HEK293 (cell line): ENCODE results near the gene ITSN1.
A peak's percentile ranks its signal among the peaks of the same experiment; 100 is the strongest.

Experiments used
- CTCF ChIA-PET: fragments of 350-600 bp; formaldehyde crosslinking; extraction: SDS; loops from one replicate; lab custom pipeline; 2021; ENCODE audit warnings: antibody characterized with exemption; lab: Yijun Ruan, JAX
- POLR2A ChIA-PET: fragments of 300-600 bp; formaldehyde crosslinking; extraction: SDS; loops from one replicate; lab custom pipeline; 2020; ENCODE audit warnings: antibody characterized with exemption, inconsistent platforms; lab: Yijun Ruan, JAX
- H3K27ac ChIP-seq: fragments of 200-500 bp; sonication (Bioruptor generic); 2 replicates; pipeline ENCODE4 v1.5.1; 2014; ENCODE audit warnings: low read depth, low read length, control low read depth, inconsistent platforms; ENCODE audit errors: extremely low read depth
- H3K36me3 ChIP-seq, 2 experiments: fragments of 200-500 bp in 1 of 2; sonication (Bioruptor generic) in 1 of 2; 1 replicate in 1 of 2; 2 replicates in 1 of 2; pipeline ENCODE4 v1.5.1; 2014 to 2017; ENCODE audit warnings: inconsistent platforms in 2 of 2, low read length in 2 of 2; ENCODE audit not compliant: control insufficient read depth in 2 of 2, insufficient read depth in 1 of 2
- H3K4me1 ChIP-seq: fragments of 200-500 bp; sonication (Bioruptor generic); 2 replicates; pipeline ENCODE4 v1.5.1; 2014; ENCODE audit warnings: mild to moderate bottlenecking, low read length, inconsistent platforms; ENCODE audit not compliant: control insufficient read depth, insufficient read depth
- H3K4me3 ChIP-seq: 2 replicates; pipeline ENCODE4 v1.5.1; 2011; ENCODE audit warnings: low read depth, mild to moderate bottlenecking, control low read depth, low read length, moderate library complexity
- H3K9me3 ChIP-seq: fragments of 200-500 bp; sonication (Bioruptor generic); 2 replicates; pipeline ENCODE4 v1.5.1; 2014; ENCODE audit warnings: low read depth, low read length, inconsistent platforms; ENCODE audit not compliant: control insufficient read depth, insufficient read depth
- GFI1B ChIP-seq: fragments of 450-650 bp; formaldehyde crosslinking; IDR thresholded peaks from 2 replicates; pipeline ENCODE4 v1.5.1; 2016; ENCODE audit warnings: missing biosample characterization, missing genetic modification characterization
- GLI4 ChIP-seq: fragments of 450-650 bp; formaldehyde crosslinking; IDR thresholded peaks from 2 replicates; pipeline ENCODE4 v1.5.1; 2016; ENCODE audit warnings: missing biosample characterization, missing genetic modification characterization
- KLF7 ChIP-seq: fragments of 450-650 bp; formaldehyde crosslinking; IDR thresholded peaks from 2 replicates; pipeline ENCODE4 v1.5.1; 2016; ENCODE audit warnings: missing biosample characterization, missing genetic modification characterization, borderline replicate concordance
- MZF1 ChIP-seq: fragments of 450-650 bp; formaldehyde crosslinking; IDR thresholded peaks from 2 replicates; pipeline ENCODE4 v1.5.1; 2017; ENCODE audit warnings: missing biosample characterization, missing genetic modification characterization, borderline replicate concordance
- OVOL3 ChIP-seq: fragments of 450-650 bp; formaldehyde crosslinking; IDR thresholded peaks from 2 replicates; pipeline ENCODE4 v1.5.1; 2016; ENCODE audit warnings: missing biosample characterization, missing genetic modification characterization
- SCRT1 ChIP-seq: fragments of 450-650 bp; formaldehyde crosslinking; IDR thresholded peaks from 2 replicates; pipeline ENCODE4 v1.5.1; 2016; ENCODE audit warnings: missing biosample characterization, missing genetic modification characterization, borderline replicate concordance
- YY1 ChIP-seq: fragments of 450-650 bp; formaldehyde crosslinking; IDR thresholded peaks from 2 replicates; pipeline ENCODE4 v1.5.1; 2018; ENCODE audit warnings: missing biosample characterization, missing genetic modification characterization
- ZBTB20 ChIP-seq: fragments of 450-650 bp; formaldehyde crosslinking; IDR thresholded peaks from 2 replicates; pipeline ENCODE4 v1.5.1; 2016; ENCODE audit warnings: missing biosample characterization, missing genetic modification characterization
- ZBTB44 ChIP-seq: fragments of 450-650 bp; IDR thresholded peaks from 2 replicates; pipeline ENCODE4 v1.5.1; 2018; ENCODE audit warnings: missing biosample characterization, mild to moderate bottlenecking, missing genetic modification characterization
- ZBTB7A ChIP-seq: fragments of 450-650 bp; formaldehyde crosslinking; IDR thresholded peaks from 2 replicates; pipeline ENCODE4 v1.5.1; 2016; ENCODE audit warnings: low read depth, missing biosample characterization, missing genetic modification characterization
- ZNF121 ChIP-seq: fragments of 450-650 bp; formaldehyde crosslinking; IDR thresholded peaks from 2 replicates; pipeline ENCODE4 v1.5.1; 2016; ENCODE audit warnings: missing biosample characterization, missing genetic modification characterization
- ZNF23 ChIP-seq: fragments of 450-650 bp; formaldehyde crosslinking; IDR thresholded peaks from 2 replicates; pipeline ENCODE4 v1.5.1; 2016; ENCODE audit warnings: missing biosample characterization, missing genetic modification characterization, borderline replicate concordance
- ZNF366 ChIP-seq: fragments of 450-650 bp; formaldehyde crosslinking; conservative IDR thresholded peaks from 2 replicates; pipeline ENCODE4 v1.5.1; 2016; ENCODE audit warnings: missing biosample characterization, missing genetic modification characterization
- ZNF521 ChIP-seq: fragments of 450-650 bp; formaldehyde crosslinking; IDR thresholded peaks from 2 replicates; pipeline ENCODE4 v1.5.1; 2017; ENCODE audit warnings: missing biosample characterization, mild to moderate bottlenecking, missing genetic modification characterization
- ZNF560 ChIP-seq: fragments of 450-650 bp; formaldehyde crosslinking; IDR thresholded peaks from 2 replicates; pipeline ENCODE4 v1.5.1; 2017; ENCODE audit warnings: missing biosample characterization, missing genetic modification characterization, borderline replicate concordance
- ZNF571 ChIP-seq: fragments of 450-650 bp; formaldehyde crosslinking; IDR thresholded peaks from 2 replicates; pipeline ENCODE4 v1.5.0; 2017; ENCODE audit warnings: missing biosample characterization, missing genetic modification characterization
- ZNF580 ChIP-seq: fragments of 450-650 bp; formaldehyde crosslinking; IDR thresholded peaks from 2 replicates; pipeline ENCODE4 v1.5.1; 2016; ENCODE audit warnings: missing biosample characterization, missing genetic modification characterization
- ZNF596 ChIP-seq: fragments of 450-650 bp; IDR thresholded peaks from 2 replicates; pipeline ENCODE4 v1.5.0; 2018; ENCODE audit warnings: missing biosample characterization, mild to moderate bottlenecking, missing genetic modification characterization, moderate library complexity
- ZNF600 ChIP-seq: fragments of 450-650 bp; formaldehyde crosslinking; IDR thresholded peaks from 2 replicates; pipeline ENCODE4 v1.5.1; 2016; ENCODE audit warnings: missing biosample characterization, missing genetic modification characterization
- ZNF610 ChIP-seq: fragments of 450-650 bp; formaldehyde crosslinking; IDR thresholded peaks from 2 replicates; pipeline ENCODE4 v1.5.1; 2016; ENCODE audit warnings: missing biosample characterization, missing genetic modification characterization, borderline replicate concordance
- ZNF623 ChIP-seq: fragments of 450-650 bp; formaldehyde crosslinking; IDR thresholded peaks from 2 replicates; pipeline ENCODE4 v1.5.1; 2016; ENCODE audit warnings: missing biosample characterization, missing genetic modification characterization
- ZNF707 ChIP-seq: fragments of 450-650 bp; formaldehyde crosslinking; IDR thresholded peaks from 2 replicates; pipeline ENCODE4 v1.5.1; 2016; ENCODE audit warnings: missing biosample characterization, missing genetic modification characterization
- ZNF768 ChIP-seq: fragments of 450-650 bp; formaldehyde crosslinking; IDR thresholded peaks from 2 replicates; pipeline ENCODE4 v1.5.1; 2018; ENCODE audit warnings: missing biosample characterization, mild to moderate bottlenecking, missing genetic modification characterization
- ZNF843 ChIP-seq: fragments of 450-650 bp; formaldehyde crosslinking; IDR thresholded peaks from 2 replicates; pipeline ENCODE4 v1.5.1; 2016; ENCODE audit warnings: missing biosample characterization, missing genetic modification characterization
- ZSCAN30 ChIP-seq: fragments of 450-650 bp; IDR thresholded peaks from 2 replicates; pipeline ENCODE4 v1.5.1; 2018; ENCODE audit warnings: missing biosample characterization, mild to moderate bottlenecking, missing genetic modification characterization, moderate library complexity
- ZSCAN4 ChIP-seq: fragments of 450-650 bp; formaldehyde crosslinking; IDR thresholded peaks from 2 replicates; pipeline ENCODE4 v1.5.1; 2017; ENCODE audit warnings: missing biosample characterization, missing genetic modification characterization
- TF ChIP-seq, protein P1 (sequence below): fragments of 450-650 bp; IDR thresholded peaks from 2 replicates; pipeline ENCODE4 v1.5.1; 2018; ENCODE audit warnings: missing biosample characterization, missing genetic modification characterization
- TF ChIP-seq, protein P2 (sequence below): fragments of 450-650 bp; formaldehyde crosslinking; IDR thresholded peaks from 2 replicates; pipeline ENCODE4 v1.5.1; 2016; ENCODE audit warnings: missing biosample characterization, missing genetic modification characterization, low read depth
- TF ChIP-seq, protein P3 (sequence below): fragments of 450-650 bp; formaldehyde crosslinking; optimal IDR thresholded peaks from 2 replicates; pipeline ENCODE3; 2016; ENCODE audit warnings: missing biosample characterization, mild to moderate bottlenecking, missing genetic modification characterization
- TF ChIP-seq, protein P4 (sequence below): fragments of 450-650 bp; formaldehyde crosslinking; IDR thresholded peaks from 2 replicates; pipeline ENCODE4 v1.5.1; 2016; ENCODE audit warnings: missing biosample characterization, missing genetic modification characterization

Gene ITSN1

GRCh38 chr21:33894736-33895288, 252.5 kb downstream of the ITSN1 start:
- no peaks in the 10 kb centered on the region for H3K36me3 ChIP-seq
- no peak overlapping the region for H3K4me3 ChIP-seq
- CTCF ChIA-PET, result interaction anchor here (0.5 to 2.1 kb wide), 23 partner anchors 9 to 696 kb away, joined by 3 to 16 read pairs (median 4); no protein-coding TSS in a partner anchor
- POLR2A ChIA-PET, result interaction anchor here (0.6 to 1.0 kb wide), 3 partner anchors 250 to 351 kb away, joined by 3 to 7 read pairs (median 4); no protein-coding TSS in a partner anchor
- peaks cover 6% of the 10 kb centered on the region; the same call in 1 of the 2 replicates for H3K4me1 ChIP-seq
- H3K9me3 ChIP-seq, result no peaks in the 10 kb centered on the region
- H3K27ac ChIP-seq, result no peak overlapping the region
- TF ChIP-seq ZBTB44 (no peak), ZBTB20 (tag by site-specific recombination) (no peak), GFI1B (tag by site-specific recombination) (no peak), ZNF768 (tag by site-specific recombination) (no peak), ZBTB7A (tag by site-specific recombination) (no peak), ZNF560 (no peak), ZNF600 (tag by site-specific recombination) (peak; percentile 77), ZNF121 (tag by site-specific recombination) (no peak), SCRT1 (no peak), ZNF596 (tag by site-specific recombination) (no peak), OVOL3 (tag by site-specific recombination) (no peak), ZNF707 (tag by site-specific recombination) (no peak), ZNF580 (tag by site-specific recombination) (no peak), ZNF843 (tag by site-specific recombination) (no peak), MZF1 (tag by site-specific recombination) (no peak), GLI4 (tag by site-specific recombination) (no peak), ZSCAN30 (no peak), ZNF521 (no peak), KLF7 (tag by site-specific recombination) (no peak), ZNF571 (tag by site-specific recombination) (no peak), ZNF610 (tag by site-specific recombination) (no peak), YY1 (tag by site-specific recombination) (no peak), ZNF23 (tag by site-specific recombination) (no peak), ZSCAN4 (tag by site-specific recombination) (no peak), ZNF623 (tag by site-specific recombination) (no peak), ZNF366 (tag by site-specific recombination) (peak; percentile 44; the same call in 1 of the 2 replicates)
- TF ChIP-seq, protein P1, sequence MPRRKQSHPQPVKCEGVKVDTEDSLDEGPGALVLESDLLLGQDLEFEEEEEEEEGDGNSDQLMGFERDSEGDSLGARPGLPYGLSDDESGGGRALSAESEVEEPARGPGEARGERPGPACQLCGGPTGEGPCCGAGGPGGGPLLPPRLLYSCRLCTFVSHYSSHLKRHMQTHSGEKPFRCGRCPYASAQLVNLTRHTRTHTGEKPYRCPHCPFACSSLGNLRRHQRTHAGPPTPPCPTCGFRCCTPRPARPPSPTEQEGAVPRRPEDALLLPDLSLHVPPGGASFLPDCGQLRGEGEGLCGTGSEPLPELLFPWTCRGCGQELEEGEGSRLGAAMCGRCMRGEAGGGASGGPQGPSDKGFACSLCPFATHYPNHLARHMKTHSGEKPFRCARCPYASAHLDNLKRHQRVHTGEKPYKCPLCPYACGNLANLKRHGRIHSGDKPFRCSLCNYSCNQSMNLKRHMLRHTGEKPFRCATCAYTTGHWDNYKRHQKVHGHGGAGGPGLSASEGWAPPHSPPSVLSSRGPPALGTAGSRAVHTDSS, result no peak
- TF ChIP-seq, protein P2, sequence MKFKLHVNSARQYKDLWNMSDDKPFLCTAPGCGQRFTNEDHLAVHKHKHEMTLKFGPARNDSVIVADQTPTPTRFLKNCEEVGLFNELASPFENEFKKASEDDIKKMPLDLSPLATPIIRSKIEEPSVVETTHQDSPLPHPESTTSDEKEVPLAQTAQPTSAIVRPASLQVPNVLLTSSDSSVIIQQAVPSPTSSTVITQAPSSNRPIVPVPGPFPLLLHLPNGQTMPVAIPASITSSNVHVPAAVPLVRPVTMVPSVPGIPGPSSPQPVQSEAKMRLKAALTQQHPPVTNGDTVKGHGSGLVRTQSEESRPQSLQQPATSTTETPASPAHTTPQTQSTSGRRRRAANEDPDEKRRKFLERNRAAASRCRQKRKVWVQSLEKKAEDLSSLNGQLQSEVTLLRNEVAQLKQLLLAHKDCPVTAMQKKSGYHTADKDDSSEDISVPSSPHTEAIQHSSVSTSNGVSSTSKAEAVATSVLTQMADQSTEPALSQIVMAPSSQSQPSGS (tag by site-specific recombination), result no peak
- TF ChIP-seq, protein P3, sequence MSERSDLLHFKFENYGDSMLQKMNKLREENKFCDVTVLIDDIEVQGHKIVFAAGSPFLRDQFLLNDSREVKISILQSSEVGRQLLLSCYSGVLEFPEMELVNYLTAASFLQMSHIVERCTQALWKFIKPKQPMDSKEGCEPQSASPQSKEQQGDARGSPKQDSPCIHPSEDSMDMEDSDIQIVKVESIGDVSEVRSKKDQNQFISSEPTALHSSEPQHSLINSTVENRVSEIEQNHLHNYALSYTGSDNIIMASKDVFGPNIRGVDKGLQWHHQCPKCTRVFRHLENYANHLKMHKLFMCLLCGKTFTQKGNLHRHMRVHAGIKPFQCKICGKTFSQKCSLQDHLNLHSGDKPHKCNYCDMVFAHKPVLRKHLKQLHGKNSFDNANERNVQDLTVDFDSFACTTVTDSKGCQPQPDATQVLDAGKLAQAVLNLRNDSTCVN (tag by site-specific recombination), result no peak
- TF ChIP-seq, protein P4, sequence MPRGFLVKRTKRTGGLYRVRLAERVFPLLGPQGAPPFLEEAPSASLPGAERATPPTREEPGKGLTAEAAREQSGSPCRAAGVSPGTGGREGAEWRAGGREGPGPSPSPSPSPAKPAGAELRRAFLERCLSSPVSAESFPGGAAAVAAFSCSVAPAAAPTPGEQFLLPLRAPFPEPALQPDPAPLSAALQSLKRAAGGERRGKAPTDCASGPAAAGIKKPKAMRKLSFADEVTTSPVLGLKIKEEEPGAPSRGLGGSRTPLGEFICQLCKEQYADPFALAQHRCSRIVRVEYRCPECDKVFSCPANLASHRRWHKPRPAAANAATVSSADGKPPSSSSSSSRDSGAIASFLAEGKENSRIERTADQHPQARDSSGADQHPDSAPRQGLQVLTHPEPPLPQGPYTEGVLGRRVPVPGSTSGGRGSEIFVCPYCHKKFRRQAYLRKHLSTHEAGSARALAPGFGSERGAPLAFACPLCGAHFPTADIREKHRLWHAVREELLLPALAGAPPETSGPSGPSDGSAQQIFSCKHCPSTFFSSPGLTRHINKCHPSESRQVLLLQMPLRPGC, result no peak
